HG03108 (cell line): ENCODE results near the gene TRIM33.
"Not testable (repeated sequence)": the region's sequence is repeated elsewhere in the genome, so short reads cannot be mapped to it uniquely, and the experiment has no call there.

Source experiments
- ATAC-seq: cut with Tn5 transposase; IDR thresholded peaks from one replicate; pipeline ENCODE4 v1.9.1; 2021; ENCODE audit warnings: moderate library complexity; ENCODE audit not compliant: unreplicated experiment

The TRIM33 gene

GRCh38 chr1:114423455-114423854 is 87.5 kb downstream of the TRIM33 start:
- no peak for ATAC-seq

DNA sequence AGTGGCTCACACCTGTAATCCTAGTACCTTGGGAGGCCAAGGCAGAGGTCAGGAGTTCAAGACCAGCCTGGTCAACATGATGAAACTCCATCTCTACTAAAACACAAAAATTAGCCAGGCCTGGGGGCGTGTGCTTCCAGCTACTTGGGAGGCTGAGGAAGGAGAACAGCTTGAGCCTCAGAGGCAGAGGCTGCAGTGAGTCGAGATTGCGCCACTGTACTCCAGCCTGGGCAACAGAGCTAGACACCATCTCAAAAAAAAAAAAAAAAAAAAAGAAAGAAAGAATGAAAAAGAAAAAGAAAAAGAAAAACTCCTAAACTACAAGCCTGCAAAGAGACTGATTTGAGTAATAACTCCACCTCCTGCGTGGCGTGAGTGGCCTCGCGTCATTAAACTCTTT is 92.1 kb downstream of the TRIM33 start:
- ATAC-seq, result not testable (repeated sequence)

- no peak for ATAC-seq
These were observed 113.4 kb downstream of the TRIM33 start for GRCh38 chr1:114397601-114398000.

GRCh38 chr1:114395863-114396262 is 115.1 kb downstream of the TRIM33 start:
- ATAC-seq, result no peak

DNA sequence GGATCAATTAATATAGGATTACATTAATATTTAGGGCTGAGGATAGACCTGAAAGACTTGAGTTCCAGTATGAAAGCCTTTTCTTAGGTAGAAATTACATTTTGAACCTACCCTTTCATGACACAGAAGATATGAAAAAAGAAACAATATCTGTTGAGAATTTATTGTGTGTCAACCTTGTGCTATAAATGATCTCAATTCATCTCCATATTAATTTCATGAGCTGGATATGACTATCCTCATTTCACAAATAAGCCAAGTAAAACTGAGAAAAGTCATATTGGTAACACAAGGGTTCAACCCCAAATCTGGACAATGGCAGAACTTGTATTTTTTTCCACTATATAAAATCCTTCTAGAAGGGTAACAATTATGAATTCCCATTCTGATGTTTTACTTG is 120.0 kb downstream of the TRIM33 start:
- ATAC-seq, result no peak

DNA sequence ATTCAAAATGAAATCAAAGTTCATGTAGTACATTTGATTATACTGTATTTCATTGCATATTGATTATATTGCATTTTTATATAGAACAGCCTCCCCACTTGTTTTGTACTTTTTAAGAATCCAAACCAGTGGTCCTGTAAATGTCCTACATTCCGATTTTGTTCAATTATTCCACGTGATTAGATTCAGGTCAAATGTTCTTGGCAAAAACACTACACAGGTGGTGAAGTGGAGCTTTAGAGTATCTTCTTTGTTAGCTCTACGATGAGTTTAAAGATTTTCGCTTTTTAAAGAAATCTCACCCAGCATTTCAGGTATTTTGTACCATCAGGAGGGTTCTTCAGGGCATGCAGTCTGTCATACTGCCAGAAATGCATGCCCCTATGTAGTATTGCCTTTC is 120.6 kb downstream of the TRIM33 start:
- ATAC-seq, result no peak

GRCh38 chr1:114388432-114389003 is 122.5 kb downstream of the TRIM33 start:
- ATAC-seq, result no peak

DNA sequence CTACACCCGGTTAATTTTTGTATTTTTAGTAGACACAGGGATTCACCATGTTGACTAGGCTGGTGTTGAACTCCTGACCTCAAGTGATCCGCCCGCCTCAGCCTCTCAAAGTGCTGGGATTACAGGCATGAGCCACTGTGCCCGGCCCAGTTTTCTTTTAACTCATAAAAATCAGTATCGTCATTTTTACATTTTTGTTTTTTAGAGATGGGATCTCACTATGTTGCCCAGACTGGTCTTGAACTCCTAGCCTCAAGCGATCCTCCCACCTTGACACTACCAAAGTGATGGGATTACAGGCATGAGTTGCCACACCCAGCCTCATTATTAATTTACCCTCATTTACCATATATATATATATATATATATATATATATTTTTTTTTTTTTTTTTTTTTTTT is 123.4 kb downstream of the TRIM33 start:
- ATAC-seq, result not testable (repeated sequence)

- ATAC-seq, result no peak
These were observed 124.0 kb downstream of the TRIM33 start for GRCh38 chr1:114387010-114387360.

GRCh38 chr1:114386129-114387009 is 124.6 kb downstream of the TRIM33 start:
- ATAC-seq, result no peak

DNA sequence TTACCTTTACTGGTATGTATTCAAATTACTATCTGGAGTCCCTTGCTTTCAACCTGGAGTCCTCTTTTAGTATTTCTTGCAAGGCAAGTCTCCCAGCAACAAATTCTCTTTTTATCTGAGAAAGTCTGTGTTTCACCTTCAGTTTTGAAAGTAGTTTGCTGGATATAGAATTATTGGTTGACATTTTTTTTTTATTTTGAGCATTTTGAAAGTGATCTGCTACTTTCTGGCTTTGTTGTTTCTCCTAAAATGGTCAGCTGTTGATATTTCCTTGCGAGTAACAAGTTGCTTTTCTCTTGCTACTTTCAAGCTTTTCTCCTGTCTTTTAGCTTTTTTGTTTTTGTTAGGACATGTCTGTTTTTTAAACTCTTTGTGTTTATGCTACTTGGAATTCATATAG is 126.1 kb downstream of the TRIM33 start:
- ATAC-seq, result no peak

GRCh38 chr1:114379987-114380386 is 131.0 kb downstream of the TRIM33 start:
- ATAC-seq, result no peak

GRCh38 chr1:114379358-114379757 is 131.6 kb downstream of the TRIM33 start:
- ATAC-seq, result no peak

DNA sequence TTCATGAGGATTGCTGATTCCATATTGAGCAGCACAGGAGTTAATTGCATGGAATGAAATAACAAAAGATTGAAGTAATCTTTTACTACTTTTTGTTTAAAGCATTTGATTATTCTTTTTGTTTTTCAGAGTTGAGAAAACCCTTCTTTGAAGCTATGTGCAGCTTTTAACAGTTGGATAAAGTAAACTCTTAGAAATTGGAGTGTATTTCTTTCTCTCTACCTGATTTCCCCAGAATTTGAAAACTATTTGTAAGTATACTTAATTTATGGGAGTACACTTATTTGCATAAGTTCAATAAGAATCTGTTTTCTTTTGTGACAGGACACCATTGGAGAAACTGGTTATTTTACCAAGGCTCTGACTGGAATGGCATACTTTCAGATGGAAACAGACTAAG is 133.6 kb downstream of the TRIM33 start:
- ATAC-seq, result no peak

- ATAC-seq, result no peak
These were observed 141.1 kb downstream of the TRIM33 start for GRCh38 chr1:114369930-114370329.

DNA sequence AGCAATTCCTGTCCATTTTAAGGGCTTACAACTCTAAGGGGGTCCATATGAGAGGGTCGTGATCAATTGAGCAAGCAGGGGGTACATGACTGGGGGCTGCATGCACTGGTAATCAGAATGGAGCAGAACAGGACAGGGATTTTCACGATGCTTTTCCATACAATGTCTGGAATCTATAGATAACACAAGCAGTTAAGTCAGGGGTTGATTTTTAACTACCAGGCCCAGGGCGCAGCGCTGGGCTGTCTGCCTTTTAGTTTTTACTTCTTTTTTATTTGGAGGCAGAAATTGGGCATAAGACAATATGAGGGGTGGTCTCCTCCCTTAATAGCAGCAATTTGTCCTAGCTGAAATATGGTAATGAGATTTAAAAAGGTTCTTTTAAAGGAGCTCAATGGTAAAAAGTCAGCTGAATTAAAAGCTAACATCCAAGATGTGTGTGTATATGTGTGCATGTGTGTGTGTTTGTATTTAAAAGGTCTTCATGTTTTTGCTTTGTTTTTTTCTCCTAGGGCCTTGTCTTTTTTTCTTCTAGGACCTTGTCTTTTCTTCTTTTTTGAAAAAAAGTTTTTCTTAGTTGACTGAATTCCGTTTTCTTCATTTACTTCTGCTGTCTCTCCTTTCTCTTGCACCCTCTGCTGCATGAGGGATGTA is 141.6 kb downstream of the TRIM33 start:
- not testable (repeated sequence) for ATAC-seq

- ATAC-seq, result no peak
These were observed 142.3 kb downstream of the TRIM33 start for GRCh38 chr1:114368560-114369255.

DNA sequence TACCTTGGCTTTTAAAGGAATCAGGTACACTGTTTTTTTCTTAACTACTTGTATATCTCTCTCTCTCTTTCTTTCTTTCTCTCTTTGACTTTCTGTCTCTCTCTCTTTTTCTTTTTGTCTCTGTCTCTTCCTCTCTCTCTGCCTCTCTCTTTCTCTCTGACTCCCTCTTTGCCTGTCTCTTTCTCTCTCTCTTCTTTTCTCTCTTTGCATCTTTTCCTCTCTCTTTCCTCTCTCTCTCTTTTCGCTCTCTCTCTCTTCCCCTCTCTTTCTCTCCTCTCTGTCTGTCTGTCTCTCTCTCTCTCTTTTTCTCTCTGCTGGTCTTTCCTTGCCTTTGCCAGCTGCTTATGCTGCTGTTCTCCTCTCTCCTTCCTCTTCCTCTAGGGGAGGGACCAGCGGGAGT is 143.2 kb downstream of the TRIM33 start:
- no peak for ATAC-seq

GRCh38 chr1:114363230-114363629 is 147.8 kb downstream of the TRIM33 start:
- ATAC-seq, result not testable (repeated sequence)

GRCh38 chr1:114359791-114360190 is 151.2 kb downstream of the TRIM33 start:
- no peak for ATAC-seq

DNA sequence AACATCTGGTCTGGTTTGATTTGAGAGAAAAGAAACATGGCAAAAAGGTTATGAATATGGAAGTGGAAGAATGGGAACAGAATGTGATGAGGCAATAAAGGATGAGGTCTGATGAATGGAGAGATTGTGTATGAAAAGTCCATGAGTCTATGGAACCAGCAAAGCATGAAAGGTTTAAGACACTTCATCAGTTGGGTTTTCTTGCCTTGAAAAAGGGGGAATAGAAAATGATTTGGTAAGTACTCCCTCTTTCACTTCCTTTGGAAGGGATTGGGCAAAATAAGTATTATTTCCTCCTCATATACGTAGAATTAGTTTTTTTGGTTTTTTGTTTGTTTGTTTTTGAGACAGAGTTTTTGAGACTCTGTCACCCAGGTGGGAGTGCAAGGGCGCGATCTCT is 155.8 kb downstream of the TRIM33 start:
- ATAC-seq, result no peak
